Lower lobe of right lung (tissue), 2 donors: ENCODE measurements around the gene RNLS. TPM values are rescaled to one million over a fixed set of nuclear protein-coding genes. Genes with fewer than 3 reads are reported as not detected.
A peak's percentile ranks its signal among the peaks of the same experiment; 100 is the strongest.

Experiments used
- ATAC-seq, 2 donors: fragments of 200-7000 bp; cut with Tn5 transposase; one replicate each; pipeline ENCODE4 v1.9.1; 2020 to 2022; ENCODE audit warnings: mild to moderate bottlenecking in 2 of 2, moderate library complexity in 2 of 2
- DNase-seq: peaks from one replicate; pipeline ENCODE4 v3.0.0-alpha.2; 2020
- H3K27ac ChIP-seq: fragments of 200-600 bp; one replicate; pipeline ENCODE4 v1.8.0; 2022
- H3K27me3 ChIP-seq: fragments of 200-600 bp; one replicate; pipeline ENCODE4 v1.8.0; 2022; ENCODE audit warnings: low read depth
- H3K36me3 ChIP-seq: fragments of 200-600 bp; one replicate; pipeline ENCODE4 v1.8.0; 2022; ENCODE audit warnings: mild to moderate bottlenecking
- H3K4me1 ChIP-seq: fragments of 200-600 bp; one replicate; pipeline ENCODE4 v1.8.0; 2022
- H3K4me3 ChIP-seq: fragments of 200-600 bp; one replicate; pipeline ENCODE4 v1.8.0; 2022; ENCODE audit warnings: mild to moderate bottlenecking
- H3K9me3 ChIP-seq: fragments of 200-600 bp; one replicate; pipeline ENCODE4 v1.8.0; 2022
- intact Hi-C: fragments of 100-400 bp; cut with DNase I; formaldehyde crosslinking; loops from one replicate; pipeline ENCODE4 v1.11.0; 2022
- total RNA-seq: library from RNA; stranded (reverse); fragmentation: NEBNext Ultra II Directional; extraction: Animal tissue kit (Norgen Biotek cat#: 25700); gene quantifications from one replicate; pipeline ENCODE4 v1.2.1, GENCODE V29; 2021
- TF ChIP-seq, protein P1 (sequence below): fragments of 200-600 bp; IDR thresholded peaks from one replicate; pipeline ENCODE4 v1.8.0; 2022; ENCODE audit warnings: antibody characterized with exemption, mild to moderate bottlenecking
- donor health status: DM: no; HTN: yes; CAD: no; lungs with severe emphysema.

The RNLS gene
- total RNA-seq, 1 donor from 2014 or later: 9.6 TPM

- DNase-seq: no peak
- H3K36me3 ChIP-seq: no peaks in the 10 kb centered on the region
- no peaks in the 10 kb centered on the region for H3K27me3 ChIP-seq
- no peak overlapping the region for H3K27ac ChIP-seq
- H3K4me3 ChIP-seq: no peak overlapping the region
- intact Hi-C loops: no loop called here
- ATAC-seq: no peak
- H3K9me3 ChIP-seq: no peaks in the 10 kb centered on the region
- H3K4me1 ChIP-seq: no peaks in the 10 kb centered on the region
- TF ChIP-seq, protein P1, sequence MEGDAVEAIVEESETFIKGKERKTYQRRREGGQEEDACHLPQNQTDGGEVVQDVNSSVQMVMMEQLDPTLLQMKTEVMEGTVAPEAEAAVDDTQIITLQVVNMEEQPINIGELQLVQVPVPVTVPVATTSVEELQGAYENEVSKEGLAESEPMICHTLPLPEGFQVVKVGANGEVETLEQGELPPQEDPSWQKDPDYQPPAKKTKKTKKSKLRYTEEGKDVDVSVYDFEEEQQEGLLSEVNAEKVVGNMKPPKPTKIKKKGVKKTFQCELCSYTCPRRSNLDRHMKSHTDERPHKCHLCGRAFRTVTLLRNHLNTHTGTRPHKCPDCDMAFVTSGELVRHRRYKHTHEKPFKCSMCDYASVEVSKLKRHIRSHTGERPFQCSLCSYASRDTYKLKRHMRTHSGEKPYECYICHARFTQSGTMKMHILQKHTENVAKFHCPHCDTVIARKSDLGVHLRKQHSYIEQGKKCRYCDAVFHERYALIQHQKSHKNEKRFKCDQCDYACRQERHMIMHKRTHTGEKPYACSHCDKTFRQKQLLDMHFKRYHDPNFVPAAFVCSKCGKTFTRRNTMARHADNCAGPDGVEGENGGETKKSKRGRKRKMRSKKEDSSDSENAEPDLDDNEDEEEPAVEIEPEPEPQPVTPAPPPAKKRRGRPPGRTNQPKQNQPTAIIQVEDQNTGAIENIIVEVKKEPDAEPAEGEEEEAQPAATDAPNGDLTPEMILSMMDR: peak; percentile 43
Observed at GRCh38 chr10:88565072-88565471, 18.0 kb downstream of the RNLS start.

- intact Hi-C loops: no loop called here
- TF ChIP-seq, protein P1: no peak
- no peak for ATAC-seq
- no peak for DNase-seq
- Histone ChIP-seq H3K36me3 (no peaks in the 10 kb centered on the region), H3K27me3 (no peaks in the 10 kb centered on the region), H3K27ac (no peak overlapping the region), H3K9me3 (no peaks in the 10 kb centered on the region), H3K4me3 (no peak overlapping the region), H3K4me1 (no peaks in the 10 kb centered on the region)
Observed at GRCh38 chr10:88562152-88562551, 21.0 kb downstream of the RNLS start.

DNA sequence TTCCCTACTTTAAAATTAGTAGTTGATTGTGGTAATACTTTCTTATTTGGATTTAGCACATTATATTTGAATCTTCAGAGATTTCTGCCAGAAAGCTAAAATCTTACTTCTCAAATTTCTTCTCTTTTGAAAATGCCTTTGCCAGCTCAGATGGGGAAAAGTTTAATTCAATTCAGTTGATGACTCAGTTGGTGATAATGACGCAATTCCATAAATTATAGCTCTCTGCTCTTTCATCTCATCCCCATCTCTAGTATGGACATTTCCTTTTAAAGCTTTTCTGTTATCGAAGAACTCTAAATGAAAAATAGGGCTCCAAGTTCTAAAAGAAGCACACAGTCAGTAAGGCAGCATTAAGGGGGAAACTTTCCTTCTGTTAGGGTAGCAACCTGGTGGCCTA is 25.5 kb downstream of the RNLS start:
- intact Hi-C loops: loop anchor here (10.0 kb wide), 1 partner anchor 153 kb away; no protein-coding TSS in a partner anchor
- H3K4me1 ChIP-seq: no peaks in the 10 kb centered on the region
- DNase-seq: no peak
- H3K27me3 ChIP-seq: no peaks in the 10 kb centered on the region
- no peak for ATAC-seq
- no peak overlapping the region for H3K27ac ChIP-seq
- no peaks in the 10 kb centered on the region for H3K36me3 ChIP-seq
- no peak overlapping the region for H3K4me3 ChIP-seq
- H3K9me3 ChIP-seq: no peaks in the 10 kb centered on the region
- TF ChIP-seq, protein P1: no peak

DNA sequence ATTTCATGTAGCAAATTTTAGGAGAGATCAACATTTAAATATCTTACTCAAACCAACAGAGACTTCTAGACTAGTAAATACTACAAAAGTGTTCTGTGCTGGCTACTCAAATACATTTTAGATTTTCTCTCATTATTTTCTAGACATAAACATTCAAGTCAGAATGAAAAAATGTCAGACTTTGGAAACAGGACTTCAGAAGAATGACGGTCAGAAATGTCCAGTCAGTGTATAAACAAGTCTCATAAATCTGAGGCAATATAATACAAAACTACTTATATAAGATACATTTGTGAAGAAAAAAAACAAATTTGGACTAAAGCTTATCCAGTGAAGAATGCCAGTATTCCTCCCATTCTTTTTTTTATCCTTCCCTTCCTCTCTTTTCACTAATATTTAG is 25.9 kb downstream of the RNLS start:
- H3K27ac ChIP-seq: no peak overlapping the region
- DNase-seq (no peak), ATAC-seq (no peak)
- TF ChIP-seq, protein P1: no peak
- no peaks in the 10 kb centered on the region for H3K27me3 ChIP-seq
- H3K4me1 ChIP-seq: no peaks in the 10 kb centered on the region
- no peaks in the 10 kb centered on the region for H3K36me3 ChIP-seq
- no peak overlapping the region for H3K4me3 ChIP-seq
- no peaks in the 10 kb centered on the region for H3K9me3 ChIP-seq
- intact Hi-C loops: loop anchor here (10.0 kb wide), 1 partner anchor 152 kb away; no protein-coding TSS in a partner anchor

GRCh38 chr10:88555190-88555908 is 27.8 kb downstream of the RNLS start:
- DNase-seq (no peak), ATAC-seq (no peak)
- H3K4me3 ChIP-seq: no peak overlapping the region
- no peaks in the 10 kb centered on the region for H3K27me3 ChIP-seq
- intact Hi-C loops: loop anchor here (10.0 kb wide), 1 partner anchor 151 kb away; no protein-coding TSS in a partner anchor
- TF ChIP-seq, protein P1: no peak
- no peaks in the 10 kb centered on the region for H3K36me3 ChIP-seq
- H3K27ac ChIP-seq: no peak overlapping the region
- no peaks in the 10 kb centered on the region for H3K4me1 ChIP-seq
- no peaks in the 10 kb centered on the region for H3K9me3 ChIP-seq
